22Rv1 (cell line): ENCODE data around the gene RFFL.
A peak's percentile ranks its signal among the peaks of the same experiment; 100 is the strongest.
"Not testable (repeated sequence)": the region's sequence is repeated elsewhere in the genome, so short reads cannot be mapped to it uniquely, and the experiment has no call there.

Experiments used
- H3K27ac ChIP-seq: fragments of 450-650 bp; 2 replicates; pipeline ENCODE4 v1.5.1; 2017
- CTCF ChIP-seq: fragments of 450-650 bp; IDR thresholded peaks from 2 replicates; pipeline ENCODE4 v1.5.1; 2017; ENCODE audit warnings: mild to moderate bottlenecking
- ZFX ChIP-seq: fragments of 450-650 bp; IDR thresholded peaks from 2 replicates; pipeline ENCODE4 v1.6.1; 2017; ENCODE audit warnings: antibody characterized with exemption, borderline replicate concordance

RFFL gene

GRCh38 chr17:35097776-35098175, 34.3 kb upstream of the RFFL start:
- no peak overlapping the region for H3K27ac ChIP-seq
- TF ChIP-seq CTCF (no peak), ZFX (no peak)

- no peak overlapping the region for H3K27ac ChIP-seq
- TF ChIP-seq CTCF = no peak
- no peak for TF ChIP-seq ZFX
Observed at GRCh38 chr17:35095741-35096140, 32.2 kb upstream of the RFFL start.

GRCh38 chr17:35094902-35095301, 31.4 kb upstream of the RFFL start:
- TF ChIP-seq ZFX = no peak
- no peak for TF ChIP-seq CTCF
- H3K27ac ChIP-seq = no peak overlapping the region

DNA sequence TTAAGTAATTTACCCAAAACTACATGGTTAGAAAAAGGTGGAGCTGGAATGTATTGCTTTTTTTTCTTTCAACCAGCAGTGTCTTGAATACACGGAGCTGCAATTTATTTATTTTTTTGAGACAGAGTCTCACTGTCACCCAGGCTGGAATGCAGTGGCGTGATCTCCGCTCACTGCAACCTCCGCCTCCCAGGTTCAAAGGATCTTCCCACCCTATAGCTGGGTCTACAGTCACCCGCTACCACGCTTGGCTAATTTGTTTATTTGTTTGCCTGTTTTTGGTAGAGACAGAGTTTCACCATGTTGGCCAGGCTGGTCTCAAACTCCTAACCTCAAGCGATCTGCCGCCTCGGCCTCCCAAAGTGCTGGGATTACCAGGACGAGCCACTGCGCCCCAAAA, 27.2 kb upstream of the RFFL start:
- H3K27ac ChIP-seq = not testable (repeated sequence)

DNA sequence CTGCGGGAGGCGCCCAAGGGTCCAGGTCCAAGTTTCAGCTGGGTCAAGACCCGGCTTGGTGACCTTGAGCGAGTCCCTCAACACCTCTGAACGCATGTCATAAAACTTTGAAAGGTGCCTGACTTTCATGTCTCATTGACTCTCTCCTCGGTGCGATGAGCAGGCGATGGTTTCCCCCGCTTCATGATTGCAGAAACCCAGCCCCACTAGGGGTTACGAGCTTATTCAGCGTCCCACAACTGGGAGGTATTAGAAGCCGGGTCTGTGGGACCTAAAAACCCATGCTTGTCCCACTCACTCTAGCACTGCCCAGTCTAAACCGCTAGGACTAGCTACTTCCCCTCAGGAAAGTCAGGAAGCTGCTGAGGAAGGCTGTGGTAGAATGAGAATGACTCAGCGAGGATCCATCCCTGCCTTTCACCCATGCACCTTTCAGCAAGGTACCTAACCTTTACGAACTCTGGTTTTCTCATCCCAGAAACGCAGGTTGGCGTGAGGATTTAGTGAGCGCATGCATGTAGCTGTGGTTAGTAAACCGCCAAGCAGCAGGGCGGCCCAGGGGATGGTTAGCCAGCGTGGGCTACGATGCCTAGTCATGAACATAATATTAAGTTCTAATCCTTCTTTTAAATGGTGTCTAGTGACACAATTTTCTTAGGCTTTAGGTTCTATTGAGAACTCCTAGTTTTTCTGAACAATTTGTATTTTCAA, 26.2 kb upstream of the RFFL start:
- H3K27ac ChIP-seq = peak overlapping the region; percentile 86; the same call in 1 of the 2 replicates
- TF ChIP-seq ZFX (no peak), CTCF (peak; percentile 73)

DNA sequence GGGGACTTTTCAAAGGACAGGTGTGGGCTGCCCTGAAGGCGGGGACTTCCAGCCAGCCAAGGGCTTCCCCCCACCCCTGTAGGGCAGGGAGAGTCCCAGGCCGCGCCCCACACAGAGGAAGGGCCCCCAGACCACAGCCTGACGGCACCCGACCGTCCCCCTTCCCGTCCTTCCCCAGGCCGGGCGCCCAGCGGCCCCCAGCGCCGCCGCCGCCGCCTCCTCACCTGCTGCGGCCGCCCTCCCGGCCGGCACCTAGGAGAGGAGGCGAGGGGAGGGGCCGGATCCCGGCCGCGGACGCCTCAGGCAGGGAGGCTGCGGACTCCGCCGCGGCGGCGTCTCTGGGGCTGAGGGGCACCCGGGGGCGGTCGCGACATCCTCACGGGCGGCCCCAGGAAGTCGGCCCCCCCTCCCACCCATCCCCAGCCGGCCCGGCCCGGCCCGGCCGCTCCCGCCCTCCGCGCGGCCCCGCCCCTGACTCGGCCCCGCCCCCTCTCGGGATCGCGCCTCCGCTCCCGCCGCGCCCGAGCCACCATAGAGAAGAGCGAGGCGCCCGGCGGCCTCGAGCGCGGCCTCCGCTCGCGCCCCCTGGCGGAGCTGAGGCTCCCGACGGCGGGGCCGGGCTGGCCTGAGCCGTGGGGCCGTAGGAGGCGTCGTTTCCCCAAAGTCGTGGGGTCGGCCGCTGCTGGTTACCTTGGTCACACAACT, 25.5 kb upstream of the RFFL start:
- TF ChIP-seq CTCF (peak; percentile 93), ZFX (no peak)
- peak overlapping the region; percentile 86 for H3K27ac ChIP-seq

GRCh38 chr17:35088356-35088880, 24.9 kb upstream of the RFFL start:
- TF ChIP-seq CTCF (no peak), ZFX (no peak)
- peak overlapping the region; percentile 86 for H3K27ac ChIP-seq
